B cell (primary cell): ENCODE data around the gene ACTL8. TPM values are rescaled to one million over a fixed set of nuclear protein-coding genes. Genes with fewer than 3 reads are reported as not detected.

Experiments used
- ATAC-seq: fragments of 200-7000 bp; cut with Tn5 transposase; one replicate; pipeline ENCODE4 v1.10.0; 2021; ENCODE audit warnings: low read depth, mild to moderate bottlenecking, moderate number of reproducible peaks, moderate library complexity
- CTCF ChIA-PET: fragments of 350-600 bp; sonication (Branson Sonifier 250); formaldehyde crosslinking; loops from one replicate; lab custom pipeline; 2021; ENCODE audit warnings: antibody characterized with exemption, inconsistent platforms; lab: Charles Lee
- POLR2A ChIA-PET: fragments of 350-600 bp; sonication (Branson Sonifier 250); formaldehyde crosslinking; loops from one replicate; lab custom pipeline; 2021; ENCODE audit warnings: antibody characterized with exemption; lab: Charles Lee
- DNase-seq: peaks from one replicate; pipeline ENCODE4 v3.0.0; 2013
- H2AFZ ChIP-seq: 2 replicates; pipeline ENCODE4 v1.6.1; 2012; ENCODE audit warnings: mild to moderate bottlenecking, low read depth, low read length; ENCODE audit not compliant: insufficient read depth, poor library complexity, severe bottlenecking
- H3K27ac ChIP-seq, 2 donors: 1 replicate in 1 of 2; 2 replicates in 1 of 2; pipeline ENCODE4 v1.5.1; 2012 to 2013; ENCODE audit warnings: low read length in 2 of 2, mild to moderate bottlenecking in 2 of 2, moderate library complexity in 1 of 2
- H3K27me3 ChIP-seq, 4 experiments: fragments of 200-600 bp in 1 of 4; sonication (generic) in 1 of 4; replicated peaks in 1 of 4; 1 replicate in 2 of 4; 2 replicates in 2 of 4; pipeline versions ENCODE4 v1.6.1 to v1.7.0; 2013 to 2016; ENCODE audit warnings: low read length in 3 of 4, mild to moderate bottlenecking in 2 of 4, mixed read lengths in 1 of 4, moderate library complexity in 1 of 4; ENCODE audit not compliant: insufficient read depth in 4 of 4, control insufficient read depth in 3 of 4; ENCODE audit errors: control extremely low read depth in 1 of 4
- H3K36me3 ChIP-seq, 2 experiments: replicated peaks in 1 of 2; 1 replicate in 1 of 2; 2 replicates in 1 of 2; pipeline versions ENCODE4 v1.6.1 to v1.7.1; 2013; ENCODE audit warnings: low read length in 1 of 2; ENCODE audit not compliant: insufficient read depth in 2 of 2, control insufficient read depth in 1 of 2; ENCODE audit errors: control extremely low read depth in 1 of 2, extremely low read depth in 1 of 2
- H3K4me1 ChIP-seq, 2 donors: fragments of 200-600 bp in 1 of 2; sonication (generic) in 1 of 2; 1 replicate in 1 of 2; 2 replicates in 1 of 2; pipeline versions ENCODE4 v1.5.1 to v1.6.1; 2013 to 2017; ENCODE audit warnings: low read length in 2 of 2; ENCODE audit not compliant: control insufficient read depth in 2 of 2, insufficient read depth in 2 of 2
- H3K4me2 ChIP-seq: replicated peaks from 2 replicates; pipeline ENCODE3; 2012; ENCODE audit warnings: mild to moderate bottlenecking, low read depth, low read length; ENCODE audit not compliant: poor library complexity, severe bottlenecking
- H3K4me3 ChIP-seq, 5 experiments: fragments of 200-600 bp in 1 of 5; sonication (generic) in 1 of 5; 1 replicate in 3 of 5; 2 replicates in 2 of 5; pipeline versions ENCODE4 v1.5.1 to v1.7.0; 2011 to 2016; ENCODE audit warnings: low read length in 4 of 5, mild to moderate bottlenecking in 4 of 5, low read depth in 2 of 5, control low read depth in 1 of 5, moderate library complexity in 1 of 5; ENCODE audit not compliant: insufficient read depth in 1 of 5; ENCODE audit errors: control extremely low read depth in 1 of 5, extremely low read depth in 1 of 5
- H3K79me2 ChIP-seq: fragments of 200-600 bp; sonication (generic); one replicate; pipeline ENCODE4 v1.6.0; 2016; ENCODE audit warnings: low read length; ENCODE audit not compliant: control insufficient read depth, insufficient read depth
- H3K9ac ChIP-seq: fragments of 200-600 bp; sonication (generic); 2 replicates; pipeline ENCODE4 v1.6.1; 2017; ENCODE audit warnings: mild to moderate bottlenecking, low read length, moderate library complexity
- H3K9me3 ChIP-seq, 3 donors: one replicate each; pipeline versions ENCODE4 v1.6.1 to v1.7.1; 2013; ENCODE audit warnings: low read length in 2 of 3; ENCODE audit not compliant: control insufficient read depth in 2 of 3, insufficient read depth in 1 of 3; ENCODE audit errors: control extremely low read depth in 1 of 3
- H4K20me1 ChIP-seq: 2 replicates; pipeline ENCODE4 v1.6.0; 2012; ENCODE audit warnings: mild to moderate bottlenecking, low read length; ENCODE audit not compliant: insufficient read depth, control insufficient read depth, poor library complexity, severe bottlenecking
- H3K27ac Mint-ChIP-seq: one replicate; pipeline ENCODE4 v1.8.0; 2021; ENCODE audit warnings: mixed read lengths
- H3K27me3 Mint-ChIP-seq: one replicate; pipeline ENCODE4 v1.8.0; 2021; ENCODE audit warnings: mixed read lengths
- H3K4me1 Mint-ChIP-seq: one replicate; pipeline ENCODE4 v1.8.0; 2021; ENCODE audit warnings: mixed read lengths
- H3K4me3 Mint-ChIP-seq: one replicate; pipeline ENCODE4 v1.8.0; 2021; ENCODE audit warnings: mixed read lengths
- H3K9me3 Mint-ChIP-seq: one replicate; pipeline ENCODE4 v1.8.0; 2022; ENCODE audit warnings: mixed read lengths; ENCODE audit not compliant: insufficient read depth
- CTCF ChIP-seq: fragments of 200-600 bp; IDR thresholded peaks from one replicate; pipeline ENCODE4 v1.8.0; 2022; ENCODE audit warnings: antibody characterized with exemption, mild to moderate bottlenecking
- EZH2 ChIP-seq: IDR thresholded peaks from 2 replicates; pipeline ENCODE4 v1.6.1; 2012; ENCODE audit warnings: borderline replicate concordance, low read depth, mild to moderate bottlenecking, moderate library complexity, low read length; ENCODE audit not compliant: insufficient read depth, poor library complexity, severe bottlenecking
- WGBS: methylation state at CpG from one replicate; pipeline ENCODE4 v1.1.5; 2013; ENCODE audit warnings: missing lambda C conversion rate; ENCODE audit not compliant: insufficient coverage; 5-methylcytosine and 5-hydroxymethylcytosine counted together
- intact Hi-C: fragments of 100-400 bp; cut with micrococcal nuclease; formaldehyde crosslinking; loops from one replicate; pipeline ENCODE4 v1.10.0; 2022
- polyA plus RNA-seq: library from polyadenylated mRNA; depleted of rRNA; stranded (reverse); fragments of >200 nt; gene quantifications from 2 replicates; pipeline ENCODE4 v1.2.3, GENCODE V29; 2012
- total RNA-seq, 2 donors: library from RNA; stranded (reverse); fragments of 120-200 nt in 1 of 2; gene quantifications; 1 replicate in 1 of 2; 2 replicates in 1 of 2; pipeline versions ENCODE4 v1.2.3 to v1.2.4, GENCODE V29; 2013 to 2022

ACTL8 gene
- total and polyA plus RNA-seq, 2 donors (not counting 1 experiment from before 2014, with no cell fraction given), result not detected

- Histone ChIP-seq H3K27me3 (peaks cover 0 to 4% (median 0%) of the 10 kb centered on the region in 4 experiments), H3K79me2 (no peaks in the 10 kb centered on the region), H3K4me2 (no peak overlapping the region), H3K9me3 (peaks cover 0 to 3% (median 0%) of the 10 kb centered on the region in 3 donors), H3K4me1 (no peaks in the 10 kb centered on the region), H3K4me3 (no peak overlapping the region), H4K20me1 (no peaks in the 10 kb centered on the region), H3K9ac (no peak overlapping the region), H3K27ac (no peak overlapping the region), H3K36me3 (no peaks in the 10 kb centered on the region), H2AFZ (no peak overlapping the region)
- ChIA-PET POLR2A (no interaction called here), CTCF (no interaction called here)
- TF ChIP-seq EZH2 (no peak), CTCF (no peak)
- intact Hi-C loops, result no loop called here
- ATAC-seq (no peak), DNase-seq (no peak)
- H3K4me1 Mint-ChIP-seq, result no peaks in the 10 kb centered on the region
- no peaks in the 10 kb centered on the region for H3K9me3 Mint-ChIP-seq
- no peak overlapping the region for H3K27ac Mint-ChIP-seq
- WGBS, result 34% methylated on average over 6 of the region's 7 CpGs
- H3K27me3 Mint-ChIP-seq, result peaks cover 31% of the 10 kb centered on the region
- H3K4me3 Mint-ChIP-seq, result no peak overlapping the region
Observed at GRCh38 chr1:17831597-17831996, 76.5 kb downstream of the ACTL8 start.

- no peaks in the 10 kb centered on the region for H3K79me2 ChIP-seq
- CTCF ChIA-PET, result no interaction called here
- H3K27me3 ChIP-seq, result peaks cover 0 to 4% (median 0%) of the 10 kb centered on the region in 4 experiments
- Mint-ChIP-seq H3K27me3 (peaks cover 30% of the 10 kb centered on the region), H3K4me3 (no peak overlapping the region), H3K4me1 (no peaks in the 10 kb centered on the region), H3K27ac (no peak overlapping the region), H3K9me3 (no peaks in the 10 kb centered on the region)
- H3K9me3 ChIP-seq, result no peaks in the 10 kb centered on the region
- H3K9ac ChIP-seq, result no peak overlapping the region
- H3K27ac ChIP-seq, result no peak overlapping the region
- H3K4me1 ChIP-seq, result no peaks in the 10 kb centered on the region
- TF ChIP-seq CTCF (no peak), EZH2 (no peak)
- H2AFZ ChIP-seq, result no peak overlapping the region
- POLR2A ChIA-PET, result no interaction called here
- 89% methylated on average over 13 of the region's 15 CpGs for WGBS
- ATAC-seq (no peak), DNase-seq (no peak)
- intact Hi-C loops, result no loop called here
- H4K20me1 ChIP-seq, result no peaks in the 10 kb centered on the region
- H3K4me2 ChIP-seq, result no peak overlapping the region
- no peak overlapping the region for H3K4me3 ChIP-seq
- H3K36me3 ChIP-seq, result no peaks in the 10 kb centered on the region
Observed at GRCh38 chr1:17833661-17834501, 78.7 kb downstream of the ACTL8 start.
